ENCODE results near the gene CEMIP.

- TF ChIP-seq CTCF (IDR thresholded peaks at IDR 0.05): no peak
- TF ChIP-seq, protein P1, sequence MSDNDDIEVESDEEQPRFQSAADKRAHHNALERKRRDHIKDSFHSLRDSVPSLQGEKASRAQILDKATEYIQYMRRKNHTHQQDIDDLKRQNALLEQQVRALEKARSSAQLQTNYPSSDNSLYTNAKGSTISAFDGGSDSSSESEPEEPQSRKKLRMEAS (IDR thresholded peaks at IDR 0.05; ENCODE audit: low read depth): no peak
- no peak for TF ChIP-seq TAF1 (IDR thresholded peaks at IDR 0.05; ENCODE audit: borderline replicate concordance, low read depth, low read length)
- TF ChIP-seq MXI1 (IDR thresholded peaks at IDR 0.05; ENCODE audit: low read depth, low read length): no peak
- TF ChIP-seq ELF1 (IDR thresholded peaks at IDR 0.05): no peak
- TF ChIP-seq FOXJ3 (CRISPR knock-in tag; IDR thresholded peaks at IDR 0.05): no peak
- no peak for TF ChIP-seq POLR2AphosphoS5 (IDR thresholded peaks at IDR 0.05; ENCODE audit: low read depth, low read length)
- TF ChIP-seq NRF1 (IDR thresholded peaks at IDR 0.05; ENCODE audit: low read depth, low read length): no peak
- TF ChIP-seq TEAD4 (IDR thresholded peaks at IDR 0.05; ENCODE audit: borderline replicate concordance, insufficient read depth): no peak
Observed at GRCh38 chr15:80732818-80733217, 46.4 kb upstream of the CEMIP start.
